HG03457 (cell line): ENCODE measurements around the gene RGS8.

ENCODE experiments used
- ATAC-seq: cut with Tn5 transposase; IDR thresholded peaks from one replicate; pipeline ENCODE4 v1.9.1; 2021; ENCODE audit warnings: moderate number of reproducible peaks; ENCODE audit not compliant: unreplicated experiment

Gene RGS8

GRCh38 chr1:182642461-182642860 is 41.9 kb downstream of the RGS8 start:
- ATAC-seq = no peak

DNA sequence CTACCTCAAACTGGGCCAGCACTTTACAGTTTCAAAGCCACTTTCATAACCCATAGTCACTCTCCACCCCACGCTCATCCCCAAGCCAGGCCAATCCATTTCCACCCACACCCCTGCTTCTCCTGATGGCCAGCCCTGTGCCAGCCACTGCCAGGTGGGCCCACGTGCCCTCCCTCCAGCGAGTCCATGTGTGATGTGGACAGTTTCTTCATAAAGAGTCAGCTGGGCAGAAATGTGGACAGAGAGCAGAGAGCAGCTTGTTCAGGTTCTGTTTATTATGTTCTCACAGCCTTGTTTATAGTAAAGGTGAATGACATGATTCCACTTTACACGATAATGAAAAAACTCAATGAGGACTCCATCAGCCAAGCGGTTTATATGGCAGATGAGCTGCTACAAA is 42.8 kb downstream of the RGS8 start:
- no peak for ATAC-seq

- ATAC-seq = no peak
Observed at GRCh38 chr1:182639330-182639729, 45.1 kb downstream of the RGS8 start.

DNA sequence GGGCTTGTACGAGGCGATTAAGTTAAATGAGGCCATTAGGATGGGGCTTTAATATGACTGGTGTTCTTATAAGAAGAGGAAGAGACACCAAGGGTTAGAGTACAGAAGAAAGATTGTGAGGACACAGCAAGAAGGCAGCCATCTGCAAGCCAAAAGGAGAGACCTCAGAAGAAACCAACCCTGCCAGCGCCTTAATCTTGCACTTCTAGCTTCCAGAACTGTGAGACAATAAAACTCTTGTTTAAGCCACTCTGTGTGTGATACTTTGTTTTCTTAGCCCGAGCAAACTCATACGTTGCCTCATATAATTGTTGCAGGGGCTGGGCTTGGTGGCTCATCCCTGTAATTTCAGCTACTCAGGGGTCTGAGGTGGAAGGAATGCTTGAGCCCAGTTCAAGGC is 46.6 kb downstream of the RGS8 start:
- no peak for ATAC-seq

DNA sequence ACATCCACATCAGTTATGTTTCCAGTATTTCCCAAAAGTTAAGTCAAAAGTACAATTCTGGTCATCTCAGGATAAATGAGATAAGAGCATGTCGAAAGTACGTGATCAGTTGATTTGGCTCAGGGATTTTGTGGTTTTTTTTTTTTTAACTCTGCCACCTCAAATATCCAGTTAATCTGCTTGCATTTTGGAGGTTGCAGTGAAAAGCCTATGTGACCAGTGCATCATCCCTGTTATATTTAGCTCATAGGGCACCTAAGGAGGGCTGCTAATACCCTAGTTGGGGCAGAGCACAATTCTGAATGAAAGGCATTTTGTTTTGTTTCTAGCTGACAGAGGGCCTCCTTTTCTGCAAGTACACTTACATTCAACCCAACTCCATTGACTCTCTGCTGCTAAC is 48.5 kb downstream of the RGS8 start:
- ATAC-seq = no peak
